Inferior parietal cortex (tissue), 1 donor: ENCODE data around the gene TSPOAP1.

ENCODE experiments used
- DNase-seq: peaks from one replicate; pipeline ENCODE4 v3.0.0-alpha.2; 2016; ENCODE audit errors: extremely low spot score

Gene TSPOAP1

GRCh38 chr17:58302919-58303585 lies 25.5 kb downstream of the TSPOAP1 start:
- no peak for DNase-seq

GRCh38 chr17:58302171-58302918 lies 26.2 kb downstream of the TSPOAP1 start:
- DNase-seq, result no peak

- DNase-seq, result no peak
Observed at GRCh38 chr17:58301504-58302150, 27.0 kb downstream of the TSPOAP1 start.

GRCh38 chr17:58300336-58300735 lies 28.3 kb downstream of the TSPOAP1 start:
- no peak for DNase-seq

GRCh38 chr17:58294034-58294433 lies 34.6 kb downstream of the TSPOAP1 start:
- DNase-seq, result no peak

- DNase-seq, result no peak
Observed at GRCh38 chr17:58291246-58291645, 37.3 kb downstream of the TSPOAP1 start.

GRCh38 chr17:58289869-58290268 lies 38.7 kb downstream of the TSPOAP1 start:
- no peak for DNase-seq

GRCh38 chr17:58285422-58285810 lies 43.2 kb downstream of the TSPOAP1 start:
- DNase-seq, result no peak

- DNase-seq, result no peak
Observed at GRCh38 chr17:58284613-58285421, 43.8 kb downstream of the TSPOAP1 start.

GRCh38 chr17:58283674-58284612 lies 44.7 kb downstream of the TSPOAP1 start:
- no peak for DNase-seq

GRCh38 chr17:58282442-58282841 lies 46.2 kb downstream of the TSPOAP1 start:
- DNase-seq, result no peak

- no peak for DNase-seq
Observed at GRCh38 chr17:58281511-58282011, 47.0 kb downstream of the TSPOAP1 start.

- no peak for DNase-seq
Observed at GRCh38 chr17:58280480-58281217, 47.9 kb downstream of the TSPOAP1 start, which contains the start of gene MPO. Gene MPO, minus strand, starts transcription at chr17:58280935. Its CDS starts 177 bp downstream, at chr17:58280758.

GRCh38 chr17:58279736-58280479 lies 48.7 kb downstream of the TSPOAP1 start:
- DNase-seq, result no peak

GRCh38 chr17:58279016-58279711 lies 49.4 kb downstream of the TSPOAP1 start:
- DNase-seq, result no peak

- no peak for DNase-seq
Observed at GRCh38 chr17:58278661-58279015, 50.0 kb downstream of the TSPOAP1 start.

GRCh38 chr17:58277802-58278595 lies 50.6 kb downstream of the TSPOAP1 start:
- no peak for DNase-seq
